A549 (cell line): Measurements from ENCODE around the gene F2R. TPM values are rescaled to one million over a fixed set of nuclear protein-coding genes. Genes with fewer than 3 reads are reported as not detected.

Source experiments
- ATAC-seq, 2 experiments: fragments of 200-7000 bp in 1 of 2; fragments of >200 bp in 1 of 2; cut with Nextera tagmentation in 1 of 2; cut with Tn5 transposase in 1 of 2; 3 replicates each; pipeline versions ENCODE4 v1.8.0 to v1.9.1; 2018 to 2020; ENCODE audit warnings: mild to moderate bottlenecking in 1 of 2, moderate library complexity in 1 of 2
- CTCF ChIA-PET: fragments of 300-600 bp; sonication (Branson Sonifier 250); formaldehyde crosslinking; extraction: SDS; loops from one replicate; lab custom pipeline; 2021; ENCODE audit warnings: antibody characterized with exemption, inconsistent platforms; lab: Yijun Ruan, JAX
- POLR2A ChIA-PET: fragments of 350-600 bp; formaldehyde crosslinking; extraction: SDS; loops from one replicate; lab custom pipeline; 2021; ENCODE audit warnings: antibody characterized with exemption, inconsistent platforms; lab: Yijun Ruan, JAX
- DNase-seq, 2 experiments: peaks; one replicate each; pipeline versions ENCODE4 v3.0.0 to v3.0.0-alpha.2; 2011 to 2016; ENCODE audit warnings: low read depth in 1 of 2, low spot score in 1 of 2
- FAIRE-seq: peaks from 2 replicates; lab custom pipeline; 2011; peaks lifted over from hg19 to GRCh38; lab: Jason Lieb, UNC
- H3K27ac ChIP-seq, 2 experiments: fragments of >200 bp; sonication (Bioruptor Twin); formaldehyde crosslinking; 3 replicates each; pipeline ENCODE4 v1.5.1; 2016 to 2017
- H3K4me1 ChIP-seq: fragments of >200 bp; sonication (Bioruptor Twin); formaldehyde crosslinking; 3 replicates; pipeline ENCODE4 v1.6.1; 2016
- H3K4me2 ChIP-seq: fragments of >200 bp; sonication (Bioruptor Twin); formaldehyde crosslinking; 3 replicates; pipeline ENCODE4 v1.6.1; 2016
- H3K4me3 ChIP-seq: fragments of >200 bp; sonication (Bioruptor Twin); formaldehyde crosslinking; 3 replicates; pipeline ENCODE4 v1.5.1; 2016
- H3K9me3 ChIP-seq: fragments of >200 bp; sonication (Bioruptor Twin); formaldehyde crosslinking; 3 replicates; pipeline ENCODE4 v1.6.1; 2016
- BHLHE40 ChIP-seq: IDR thresholded peaks from 2 replicates; pipeline ENCODE4 v1.6.1; 2012; ENCODE audit warnings: low read depth, low read length, inconsistent platforms
- FOSB ChIP-seq: fragments of 250-450 bp; sonication (Bioruptor Pico); IDR thresholded peaks from 2 replicates; pipeline ENCODE4 v1.5.0; 2020; ENCODE audit warnings: mild to moderate bottlenecking, moderate library complexity
- FOSL2 ChIP-seq, 2 experiments: fragments of 450-650 bp in 1 of 2; fragments of >200 bp in 1 of 2; sonication (Bioruptor Twin) in 1 of 2; formaldehyde crosslinking; IDR thresholded peaks; 2 replicates each; pipeline versions ENCODE4 v1.5.0 to v1.6.1; 2016 to 2020; ENCODE audit warnings: mild to moderate bottlenecking in 1 of 2, moderate library complexity in 1 of 2
- GATA3 ChIP-seq: IDR thresholded peaks from 2 replicates; pipeline ENCODE4 v1.6.1; 2012; ENCODE audit warnings: borderline replicate concordance
- HDAC2 ChIP-seq: fragments of 200-600 bp; sonication (generic); IDR thresholded peaks from 2 replicates; pipeline ENCODE4 v1.6.1; 2016
- HMGXB4 ChIP-seq: fragments of 250-450 bp; sonication (Bioruptor Pico); IDR thresholded peaks from 2 replicates; pipeline ENCODE4 v1.5.0; 2021; ENCODE audit warnings: mild to moderate bottlenecking, moderate library complexity, borderline replicate concordance
- HOXB13 ChIP-seq: fragments of 250-450 bp; sonication (Bioruptor Pico); IDR thresholded peaks from 2 replicates; pipeline ENCODE4 v1.5.0; 2020; ENCODE audit warnings: low read depth, mild to moderate bottlenecking, moderate library complexity
- HOXB5 ChIP-seq: fragments of 250-450 bp; sonication (Bioruptor Pico); IDR thresholded peaks from 2 replicates; pipeline ENCODE4 v1.5.0; 2020; ENCODE audit warnings: mild to moderate bottlenecking, moderate library complexity
- JUN ChIP-seq, 2 experiments: fragments of >200 bp; sonication (Bioruptor Twin); formaldehyde crosslinking; IDR thresholded peaks; 2 replicates in 1 of 2; 3 replicates in 1 of 2; pipeline ENCODE4 v1.6.1; 2016 to 2017
- JUNB ChIP-seq: fragments of >200 bp; sonication (Bioruptor Twin); formaldehyde crosslinking; IDR thresholded peaks from 2 replicates; pipeline ENCODE4 v1.6.1; 2016
- KDM1A ChIP-seq: fragments of 200-600 bp; sonication (generic); IDR thresholded peaks from 2 replicates; pipeline ENCODE4 v1.6.1; 2016; ENCODE audit warnings: low read depth, mild to moderate bottlenecking
- MAFK ChIP-seq: fragments of 450-650 bp; IDR thresholded peaks from 2 replicates; pipeline ENCODE4 v1.6.1; 2014; ENCODE audit not compliant: partially characterized antibody
- NFE2L2 ChIP-seq: fragments of 150-350 bp; conservative IDR thresholded peaks from 2 replicates; pipeline ENCODE4 v1.6.1; 2014; ENCODE audit warnings: low read length
- NR3C1 ChIP-seq: fragments of >200 bp; sonication (Bioruptor Twin); formaldehyde crosslinking; IDR thresholded peaks from 3 replicates; pipeline ENCODE4 v1.6.1; 2017
- PBX3 ChIP-seq: IDR thresholded peaks from 2 replicates; pipeline ENCODE4 v1.6.1; 2012
- POLR2A ChIP-seq: IDR thresholded peaks from 2 replicates; pipeline ENCODE4 v1.6.1; 2012; ENCODE audit warnings: mild to moderate bottlenecking, low read length
- RARB ChIP-seq: fragments of 250-450 bp; sonication (Bioruptor Pico); IDR thresholded peaks from 2 replicates; pipeline ENCODE4 v1.8.0; 2021; ENCODE audit warnings: mild to moderate bottlenecking, moderate library complexity
- RFX5 ChIP-seq: fragments of 450-650 bp; IDR thresholded peaks from 2 replicates; pipeline ENCODE4 v1.7.1; 2014; ENCODE audit warnings: antibody characterized with exemption, mild to moderate bottlenecking, moderate library complexity
- SMC3 ChIP-seq: fragments of >200 bp; sonication (Bioruptor Twin); formaldehyde crosslinking; IDR thresholded peaks from 3 replicates; pipeline ENCODE4 v1.6.1; 2018; ENCODE audit warnings: inconsistent platforms
- TFCP2L1 ChIP-seq: fragments of 250-450 bp; sonication (Bioruptor Pico); IDR thresholded peaks from 2 replicates; pipeline ENCODE4 v1.5.0; 2021; ENCODE audit warnings: mild to moderate bottlenecking
- TP53 ChIP-seq: fragments of 250-450 bp; sonication (Bioruptor Pico); IDR thresholded peaks from 2 replicates; pipeline ENCODE4 v1.5.0; 2021; ENCODE audit warnings: mild to moderate bottlenecking, moderate library complexity
- ZC3H11A ChIP-seq: fragments of 450-650 bp; IDR thresholded peaks from 2 replicates; pipeline ENCODE4 v1.6.1; 2014; ENCODE audit warnings: antibody characterized with exemption, mild to moderate bottlenecking
- ZNF302 ChIP-seq: fragments of 250-450 bp; sonication (Bioruptor Pico); IDR thresholded peaks from 2 replicates; pipeline ENCODE4 v1.9.0; 2021; ENCODE audit warnings: inconsistent platforms, mild to moderate bottlenecking, moderate library complexity
- WGBS: methylation state at CpG from one replicate; pipeline ENCODE4 v1.1.6; 2017; ENCODE audit errors: missing lambda C conversion rate; 5-methylcytosine and 5-hydroxymethylcytosine counted together
- polyA plus RNA-seq, 4 experiments: library from polyadenylated mRNA; depleted of rRNA in 3 of 4; stranded (reverse); fragments of >200 nt; fragmentation: RNase III in 1 of 4; extraction: RNeasy Plus Mini Kit Qiagen cat#74134 plus additional on column Dnase treatment in 1 of 4; gene quantifications; 2 replicates in 3 of 4; 3 replicates in 1 of 4; pipeline ENCODE4 v1.2.3, GENCODE V29; 2011 to 2017
- TF ChIP-seq, protein P1 (sequence below): fragments of >200 bp; sonication (Bioruptor Twin); formaldehyde crosslinking; IDR thresholded peaks from 3 replicates; pipeline ENCODE4 v1.6.1; 2016
- TF ChIP-seq, protein P2 (sequence below): fragments of 150-350 bp; IDR thresholded peaks from 2 replicates; pipeline ENCODE4 v1.6.1; 2014; ENCODE audit warnings: low read depth, mild to moderate bottlenecking, low read length
- TF ChIP-seq, protein P3 (sequence below): IDR thresholded peaks from 2 replicates; pipeline ENCODE4 v1.6.1; 2012; ENCODE audit warnings: low read depth, borderline replicate concordance
- TF ChIP-seq, protein P4 (sequence below): fragments of >200 bp; sonication (Bioruptor Twin); formaldehyde crosslinking; IDR thresholded peaks from 3 replicates; pipeline ENCODE4 v1.5.1; 2016

F2R gene
- polyA plus RNA-seq, 2 of the 4 experiments (the other 2 are of a cell fraction), result 30.4 to 114 TPM

GRCh38 chr5:76683816-76684731 lies 31.9 kb upstream of the F2R start:
- TF ChIP-seq BHLHE40 (no peak), FOSL2 (IDR thresholded peaks at IDR 0.05) (no peak), FOSL2 (CRISPR knock-in tag; IDR thresholded peaks at IDR 0.05) (no peak), PBX3 (no peak), SMC3 (no peak), HOXB5 (no peak), GATA3 (no peak), POLR2A (no peak), ZC3H11A (no peak), RARB (no peak), ZNF302 (CRISPR knock-in tag) (no peak), NR3C1 (no peak), KDM1A (no peak), TP53 (CRISPR knock-in tag) (no peak), TFCP2L1 (no peak), JUNB (no peak), RFX5 (no peak), JUN (IDR thresholded peaks at IDR 0.05) (no peak)
- TF ChIP-seq, protein P1, sequence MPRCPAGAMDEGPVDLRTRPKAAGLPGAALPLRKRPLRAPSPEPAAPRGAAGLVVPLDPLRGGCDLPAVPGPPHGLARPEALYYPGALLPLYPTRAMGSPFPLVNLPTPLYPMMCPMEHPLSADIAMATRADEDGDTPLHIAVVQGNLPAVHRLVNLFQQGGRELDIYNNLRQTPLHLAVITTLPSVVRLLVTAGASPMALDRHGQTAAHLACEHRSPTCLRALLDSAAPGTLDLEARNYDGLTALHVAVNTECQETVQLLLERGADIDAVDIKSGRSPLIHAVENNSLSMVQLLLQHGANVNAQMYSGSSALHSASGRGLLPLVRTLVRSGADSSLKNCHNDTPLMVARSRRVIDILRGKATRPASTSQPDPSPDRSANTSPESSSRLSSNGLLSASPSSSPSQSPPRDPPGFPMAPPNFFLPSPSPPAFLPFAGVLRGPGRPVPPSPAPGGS, result no peak
- no peaks in the 10 kb centered on the region for H3K9me3 ChIP-seq
- peaks cover 4% of the 10 kb centered on the region for H3K4me1 ChIP-seq
- H3K4me2 ChIP-seq, result no peak overlapping the region
- H3K27ac ChIP-seq, result no peak overlapping the region
- ATAC-seq, result no peak
- ChIA-PET CTCF (interaction anchor here (0.7 to 0.9 kb wide), 3 partner anchors 9 to 81 kb away, joined by 3 read pairs; no protein-coding TSS in a partner anchor), POLR2A (no interaction called here)
- H3K4me3 ChIP-seq, result no peak overlapping the region
- no peak for DNase-seq
- WGBS, result 80% methylated on average over 9 of the region's 9 CpGs
- no peak for FAIRE-seq

GRCh38 chr5:76684756-76685519 lies 31.0 kb upstream of the F2R start:
- DNase-seq, result no peak
- no peak for ATAC-seq
- Histone ChIP-seq H3K9me3 (no peaks in the 10 kb centered on the region), H3K4me1 (peaks cover 13% of the 10 kb centered on the region), H3K4me3 (no peak overlapping the region), H3K4me2 (no peak overlapping the region), H3K27ac (no peak overlapping the region)
- TF ChIP-seq RARB (no peak), SMC3 (no peak), FOSB (CRISPR knock-in tag) (no peak), ZC3H11A (no peak), NFE2L2 (no peak), HOXB13 (CRISPR knock-in tag) (no peak), HDAC2 (no peak), BHLHE40 (no peak), MAFK (no peak), TFCP2L1 (no peak), POLR2A (no peak), HMGXB4 (no peak)
- TF ChIP-seq, protein P2, sequence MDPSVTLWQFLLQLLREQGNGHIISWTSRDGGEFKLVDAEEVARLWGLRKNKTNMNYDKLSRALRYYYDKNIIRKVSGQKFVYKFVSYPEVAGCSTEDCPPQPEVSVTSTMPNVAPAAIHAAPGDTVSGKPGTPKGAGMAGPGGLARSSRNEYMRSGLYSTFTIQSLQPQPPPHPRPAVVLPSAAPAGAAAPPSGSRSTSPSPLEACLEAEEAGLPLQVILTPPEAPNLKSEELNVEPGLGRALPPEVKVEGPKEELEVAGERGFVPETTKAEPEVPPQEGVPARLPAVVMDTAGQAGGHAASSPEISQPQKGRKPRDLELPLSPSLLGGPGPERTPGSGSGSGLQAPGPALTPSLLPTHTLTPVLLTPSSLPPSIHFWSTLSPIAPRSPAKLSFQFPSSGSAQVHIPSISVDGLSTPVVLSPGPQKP, result no peak
- TF ChIP-seq, protein P3, sequence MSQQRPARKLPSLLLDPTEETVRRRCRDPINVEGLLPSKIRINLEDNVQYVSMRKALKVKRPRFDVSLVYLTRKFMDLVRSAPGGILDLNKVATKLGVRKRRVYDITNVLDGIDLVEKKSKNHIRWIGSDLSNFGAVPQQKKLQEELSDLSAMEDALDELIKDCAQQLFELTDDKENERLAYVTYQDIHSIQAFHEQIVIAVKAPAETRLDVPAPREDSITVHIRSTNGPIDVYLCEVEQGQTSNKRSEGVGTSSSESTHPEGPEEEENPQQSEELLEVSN, result no peak
- TF ChIP-seq, protein P4, sequence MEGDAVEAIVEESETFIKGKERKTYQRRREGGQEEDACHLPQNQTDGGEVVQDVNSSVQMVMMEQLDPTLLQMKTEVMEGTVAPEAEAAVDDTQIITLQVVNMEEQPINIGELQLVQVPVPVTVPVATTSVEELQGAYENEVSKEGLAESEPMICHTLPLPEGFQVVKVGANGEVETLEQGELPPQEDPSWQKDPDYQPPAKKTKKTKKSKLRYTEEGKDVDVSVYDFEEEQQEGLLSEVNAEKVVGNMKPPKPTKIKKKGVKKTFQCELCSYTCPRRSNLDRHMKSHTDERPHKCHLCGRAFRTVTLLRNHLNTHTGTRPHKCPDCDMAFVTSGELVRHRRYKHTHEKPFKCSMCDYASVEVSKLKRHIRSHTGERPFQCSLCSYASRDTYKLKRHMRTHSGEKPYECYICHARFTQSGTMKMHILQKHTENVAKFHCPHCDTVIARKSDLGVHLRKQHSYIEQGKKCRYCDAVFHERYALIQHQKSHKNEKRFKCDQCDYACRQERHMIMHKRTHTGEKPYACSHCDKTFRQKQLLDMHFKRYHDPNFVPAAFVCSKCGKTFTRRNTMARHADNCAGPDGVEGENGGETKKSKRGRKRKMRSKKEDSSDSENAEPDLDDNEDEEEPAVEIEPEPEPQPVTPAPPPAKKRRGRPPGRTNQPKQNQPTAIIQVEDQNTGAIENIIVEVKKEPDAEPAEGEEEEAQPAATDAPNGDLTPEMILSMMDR, result no peak
- ChIA-PET POLR2A (no interaction called here), CTCF (interaction anchor here (0.8 kb wide), 1 partner anchor 8 kb away, joined by 3 read pairs; no protein-coding TSS in a partner anchor)
- 80% methylated on average over 5 of the region's 5 CpGs for WGBS
- FAIRE-seq, result no peak
